Measurements from ENCODE around the gene SPHK2. TPM values are rescaled to one million over a fixed set of nuclear protein-coding genes. Genes with fewer than 3 reads are reported as not detected.

SPHK2 gene
- total and polyA plus RNA-seq, 2 experiments from 2014 or later, result 7.2 to 9.9 TPM

DNA sequence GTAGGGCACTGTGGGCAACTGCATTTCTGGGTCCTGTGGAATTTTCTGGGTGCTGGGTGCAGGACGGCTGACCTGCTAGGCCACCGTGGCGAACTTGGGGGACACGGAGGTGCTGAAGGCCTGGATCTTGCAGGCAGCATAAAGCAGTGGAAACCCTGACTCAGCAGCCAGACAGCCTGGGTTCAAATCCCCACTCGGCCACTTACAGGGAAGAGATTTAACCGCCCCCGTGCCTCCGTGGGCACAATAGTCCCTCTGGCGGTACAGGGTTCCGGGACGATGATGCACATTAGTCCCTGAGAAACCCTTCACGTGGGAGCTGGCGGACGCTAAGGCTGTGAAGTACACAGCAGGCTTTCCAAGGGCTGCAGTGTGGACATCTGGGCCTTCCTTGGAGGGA lies 7.4 kb upstream of the SPHK2 start:
- in situ Hi-C loops (cut with MboI), result no loop called here
- WGBS, 2 experiments (ENCODE audit: low coverage in 1 of 2, low lambda C conversion rate in 2 of 2, missing lambda C conversion rate in 2 of 2), result 87 to 88% methylated on average over 14 of the region's 14 CpGs
- Histone ChIP-seq H3F3A (ENCODE audit: insufficient read depth) (peaks cover 12% of the 10 kb centered on the region; the same call in 1 of the 2 replicates), H3K9me3 (ENCODE audit: low read depth) (no peaks in the 10 kb centered on the region), H3K27me3 (replicated peaks; ENCODE audit: insufficient read depth) (no peaks in the 10 kb centered on the region), H3K9ac (no peak overlapping the region), H3K36me3 (ENCODE audit: low read depth) (peaks cover 16% of the 10 kb centered on the region), H3K4me2 (ENCODE audit: unreplicated experiment) (no peak overlapping the region), H3K4me3 (no peak overlapping the region), H3K4me1 (ENCODE audit: insufficient read depth) (peaks cover 4% of the 10 kb centered on the region; the same call in 1 of the 2 replicates), H3K9me2 (ENCODE audit: insufficient read depth) (no peaks in the 10 kb centered on the region), H3K79me2 (ENCODE audit: insufficient read depth) (peaks cover 12% of the 10 kb centered on the region), H4K20me1 (ENCODE audit: insufficient read depth) (0 out of 2 replicates have a peak, but pooled peaks cover 4% of the 10 kb centered on the region), H2AFZ (no peak overlapping the region), H3K27ac (no peak overlapping the region)
- no peak for TF ChIP-seq EZH2phosphoT487 (IDR thresholded peaks at IDR 0.05; ENCODE audit: insufficient read depth, low read depth)
- TF ChIP-seq EZH2 (IDR thresholded peaks at IDR 0.05; ENCODE audit: insufficient read depth, poor library complexity, severe bottlenecking), result no peak
- DNase-seq, result no peak

DNA sequence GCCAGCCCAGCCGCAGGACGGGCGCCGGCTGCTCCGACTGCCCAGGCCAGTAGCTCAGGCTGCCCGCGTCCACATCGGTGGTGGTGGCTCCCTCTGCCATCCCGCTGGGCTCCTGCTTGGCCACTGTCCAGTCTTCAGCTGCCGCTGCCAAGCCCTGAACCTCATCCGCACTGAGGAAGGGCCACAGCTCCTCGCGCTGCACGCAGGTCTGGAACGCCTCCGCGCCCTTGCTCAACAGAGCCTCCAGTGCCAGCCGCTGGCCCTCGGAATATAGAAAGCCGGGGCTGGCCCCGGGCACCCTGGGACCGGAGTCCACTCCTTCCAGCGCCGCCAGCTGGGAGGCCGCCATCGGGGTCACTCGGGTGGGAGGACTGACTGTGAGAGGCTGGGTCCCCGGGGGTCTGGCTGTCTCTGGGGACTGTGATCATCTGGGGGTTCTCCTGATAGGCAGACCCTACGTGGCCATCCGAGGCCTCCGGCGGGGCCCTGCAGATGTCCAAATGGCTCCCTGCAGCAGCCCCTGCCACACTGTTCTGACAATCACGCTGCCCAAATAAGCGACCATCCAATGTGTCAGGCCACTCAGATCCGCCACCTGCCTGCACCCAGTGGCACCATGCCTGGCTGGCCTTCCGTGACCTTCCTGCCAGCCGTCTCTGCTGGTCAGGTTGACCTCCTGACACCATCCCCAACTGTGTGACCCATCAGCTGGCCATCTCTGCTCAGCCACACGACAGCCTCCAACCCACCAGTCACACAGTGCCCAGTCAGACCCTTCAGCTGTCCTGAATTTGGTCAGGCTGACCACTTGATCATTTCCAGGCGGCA lies 6.1 kb upstream of the SPHK2 start:
- Histone ChIP-seq H4K20me1 (ENCODE audit: insufficient read depth) (peaks cover 12% of the 10 kb centered on the region; the same call in 1 of the 2 replicates), H3K9ac (no peak overlapping the region), H3K4me1 (ENCODE audit: insufficient read depth) (peaks cover 14% of the 10 kb centered on the region), H3K4me2 (ENCODE audit: unreplicated experiment) (no peak overlapping the region), H3K9me3 (ENCODE audit: low read depth) (no peaks in the 10 kb centered on the region), H3K27me3 (replicated peaks; ENCODE audit: insufficient read depth) (no peaks in the 10 kb centered on the region), H2AFZ (no peak overlapping the region), H3K79me2 (ENCODE audit: insufficient read depth) (peaks cover 26% of the 10 kb centered on the region), H3F3A (ENCODE audit: insufficient read depth) (peaks cover 20% of the 10 kb centered on the region; the same call in 1 of the 2 replicates), H3K36me3 (ENCODE audit: low read depth) (peaks cover 21% of the 10 kb centered on the region), H3K4me3 (no peak overlapping the region), H3K27ac (no peak overlapping the region), H3K9me2 (ENCODE audit: insufficient read depth) (no peaks in the 10 kb centered on the region)
- TF ChIP-seq EZH2 (IDR thresholded peaks at IDR 0.05; ENCODE audit: insufficient read depth, poor library complexity, severe bottlenecking) (no peak), EZH2phosphoT487 (IDR thresholded peaks at IDR 0.05; ENCODE audit: insufficient read depth, low read depth) (no peak)
- no peak for DNase-seq
- WGBS, 2 experiments (ENCODE audit: low coverage in 1 of 2, low lambda C conversion rate in 2 of 2, missing lambda C conversion rate in 2 of 2), result 80 to 85% methylated on average over 37 to 38 of the region's 39 CpGs
- in situ Hi-C loops (cut with MboI), result no loop called here

DNA sequence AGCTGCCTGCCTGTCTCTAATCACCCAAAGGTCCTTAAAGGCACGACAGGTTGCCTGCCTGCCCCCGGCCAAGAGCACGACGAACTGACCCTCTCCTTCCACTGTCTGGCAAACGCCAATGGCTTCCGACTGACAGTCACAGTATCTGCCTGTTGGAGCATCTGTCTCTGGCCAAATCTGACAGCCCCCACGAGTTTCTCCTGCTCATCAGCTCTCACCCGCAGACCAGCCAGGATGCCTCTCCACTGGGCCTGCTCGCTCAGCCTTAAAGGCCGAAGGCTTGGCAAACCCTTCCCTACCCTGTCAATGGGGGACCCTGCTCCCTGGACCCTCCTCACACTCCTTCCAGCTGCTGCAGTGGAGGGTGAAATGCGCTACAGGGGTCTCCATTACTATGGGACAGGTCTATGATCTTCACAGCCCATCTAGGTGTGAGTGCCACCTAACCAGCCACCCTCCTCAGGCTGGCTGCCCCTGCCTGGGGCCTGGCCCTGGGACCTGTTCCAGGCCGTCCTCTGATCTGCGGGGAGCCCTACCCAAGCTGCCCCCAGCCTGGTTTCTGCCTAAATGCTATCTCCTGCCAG lies 5.4 kb upstream of the SPHK2 start:
- H3K27me3 ChIP-seq (replicated peaks; ENCODE audit: insufficient read depth), result no peaks in the 10 kb centered on the region
- DNase-seq, result peak; percentile 26
- H3K36me3 ChIP-seq (ENCODE audit: low read depth), result peaks cover 21% of the 10 kb centered on the region
- H4K20me1 ChIP-seq (ENCODE audit: insufficient read depth), result peaks cover 12% of the 10 kb centered on the region; the same call in 1 of the 2 replicates
- H3K9me2 ChIP-seq (ENCODE audit: insufficient read depth), result no peaks in the 10 kb centered on the region
- H3K4me2 ChIP-seq (ENCODE audit: unreplicated experiment), result no peak overlapping the region
- WGBS, 2 experiments (ENCODE audit: low coverage in 1 of 2, low lambda C conversion rate in 2 of 2, missing lambda C conversion rate in 2 of 2), result 55 to 67% methylated on average over 13 of the region's 13 CpGs
- peaks cover 33% of the 10 kb centered on the region for H3K79me2 ChIP-seq (ENCODE audit: insufficient read depth)
- H3K9me3 ChIP-seq (ENCODE audit: low read depth), result no peaks in the 10 kb centered on the region
- peaks cover 20% of the 10 kb centered on the region; the same call in 1 of the 2 replicates for H3F3A ChIP-seq (ENCODE audit: insufficient read depth)
- no peak overlapping the region for H3K27ac ChIP-seq
- no peak overlapping the region for H3K9ac ChIP-seq
- in situ Hi-C loops (cut with MboI), result no loop called here
- peaks cover 14% of the 10 kb centered on the region for H3K4me1 ChIP-seq (ENCODE audit: insufficient read depth)
- H2AFZ ChIP-seq, result no peak overlapping the region
- no peak for TF ChIP-seq EZH2 (IDR thresholded peaks at IDR 0.05; ENCODE audit: insufficient read depth, poor library complexity, severe bottlenecking)
- TF ChIP-seq EZH2phosphoT487 (IDR thresholded peaks at IDR 0.05; ENCODE audit: insufficient read depth, low read depth), result no peak
- no peak overlapping the region for H3K4me3 ChIP-seq

DNA sequence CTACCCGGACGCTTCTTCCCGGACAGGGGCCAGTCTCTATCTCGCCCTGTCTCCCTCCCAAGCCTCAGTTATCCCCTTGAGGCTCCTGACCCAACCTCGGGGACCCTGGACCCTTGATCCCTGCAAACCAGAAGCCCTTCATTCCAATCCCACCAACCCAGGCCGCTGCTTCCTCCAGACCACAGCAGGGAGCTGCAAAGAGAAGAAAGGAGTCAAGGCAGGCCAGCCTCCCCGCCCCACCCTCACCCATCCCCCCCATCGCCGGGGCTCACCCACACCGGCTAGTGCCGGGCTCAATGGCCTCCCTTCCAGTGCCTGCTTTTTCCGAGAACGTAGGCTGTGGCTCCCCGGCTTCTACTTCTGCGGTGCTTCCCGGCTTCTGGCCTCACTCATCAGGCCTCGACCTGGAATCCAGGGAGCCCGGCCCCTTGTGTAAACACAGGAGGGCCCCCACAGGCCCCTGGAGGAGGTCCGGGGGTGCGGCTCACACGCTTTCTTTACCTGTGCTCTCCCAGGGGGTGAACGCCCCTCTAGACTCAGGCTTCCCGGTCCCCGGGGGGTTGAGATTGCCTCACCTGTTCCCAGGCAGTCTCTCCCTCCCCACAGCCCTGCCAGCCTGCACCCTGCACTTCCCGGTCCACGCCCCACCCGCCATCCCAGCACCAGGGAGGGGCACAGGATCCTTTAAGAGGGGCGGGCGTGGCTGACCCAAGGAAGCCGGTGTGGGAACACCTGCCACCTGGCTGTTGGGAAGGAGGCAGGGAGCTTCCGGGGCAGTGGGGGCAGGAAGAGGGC lies 4.7 kb upstream of the SPHK2 start, which contains the start of gene FAM83E:
Gene FAM83E, minus strand, starts transcription at position 641 of the 795 bp plus-strand sequence. CDS start 1,704 bp downstream, outside the sequence.
- peak; percentile 34 for DNase-seq
- in situ Hi-C loops (cut with MboI), result no loop called here
- Histone ChIP-seq H3K79me2 (ENCODE audit: insufficient read depth) (peaks cover 35% of the 10 kb centered on the region), H3K9me2 (ENCODE audit: insufficient read depth) (no peaks in the 10 kb centered on the region), H3K27ac (no peak within 1 kb of the TSS), H3K9me3 (ENCODE audit: low read depth) (no peaks in the 10 kb centered on the region), H3K4me2 (ENCODE audit: unreplicated experiment) (no peak within 1 kb of the TSS), H2AFZ (no peak within 1 kb of the TSS), H3K36me3 (ENCODE audit: low read depth) (peaks cover 21% of the 10 kb centered on the region), H3K4me1 (ENCODE audit: insufficient read depth) (peaks cover 14% of the 10 kb centered on the region), H3K4me3 (no peak within 1 kb of the TSS), H3F3A (ENCODE audit: insufficient read depth) (peaks cover 20% of the 10 kb centered on the region; the same call in 1 of the 2 replicates), H3K27me3 (replicated peaks; ENCODE audit: insufficient read depth) (no peaks in the 10 kb centered on the region), H4K20me1 (ENCODE audit: insufficient read depth) (peaks cover 12% of the 10 kb centered on the region; the same call in 1 of the 2 replicates), H3K9ac (0 out of 2 replicates have a peak within 1 kb of the TSS, but pooled peaks have one; percentile 15)
- WGBS, 2 experiments (ENCODE audit: low coverage in 1 of 2, low lambda C conversion rate in 2 of 2, missing lambda C conversion rate in 2 of 2), result 43 to 49% methylated on average over 24 to 31 of the region's 31 CpGs
- TF ChIP-seq EZH2phosphoT487 (IDR thresholded peaks at IDR 0.05; ENCODE audit: insufficient read depth, low read depth), result no peak
- TF ChIP-seq EZH2 (IDR thresholded peaks at IDR 0.05; ENCODE audit: insufficient read depth, poor library complexity, severe bottlenecking), result no peak

Data from GM23248 (cell line).